GM13976 (cell line): ENCODE data around the gene C2orf68.
"Not testable (repeated sequence)": the region's sequence is repeated elsewhere in the genome, so short reads cannot be mapped to it uniquely, and the experiment has no call there.

Experiments used
- DNase-seq: peaks from one replicate; pipeline ENCODE4 v3.0.0; 2012; ENCODE audit warnings: low spot score
- in situ Hi-C: fragments of 300-500 bp; cut with MboI; formaldehyde crosslinking; loops from one replicate; pipeline ENCODE4 v1.12.0; 2022; ENCODE audit warnings: low sequenced_read_pairs, mixed read lengths, inconsistent platforms; ENCODE audit not compliant: unreplicated experiment
- TF ChIP-seq, protein P1 (sequence below): IDR thresholded peaks from 2 replicates; pipeline ENCODE4 v1.5.1; 2012; ENCODE audit warnings: borderline replicate concordance, mild to moderate bottlenecking; ENCODE audit not compliant: insufficient read depth; ENCODE audit errors: extremely low read depth, missing control alignments, control extremely low read depth

The C2orf68 gene

DNA sequence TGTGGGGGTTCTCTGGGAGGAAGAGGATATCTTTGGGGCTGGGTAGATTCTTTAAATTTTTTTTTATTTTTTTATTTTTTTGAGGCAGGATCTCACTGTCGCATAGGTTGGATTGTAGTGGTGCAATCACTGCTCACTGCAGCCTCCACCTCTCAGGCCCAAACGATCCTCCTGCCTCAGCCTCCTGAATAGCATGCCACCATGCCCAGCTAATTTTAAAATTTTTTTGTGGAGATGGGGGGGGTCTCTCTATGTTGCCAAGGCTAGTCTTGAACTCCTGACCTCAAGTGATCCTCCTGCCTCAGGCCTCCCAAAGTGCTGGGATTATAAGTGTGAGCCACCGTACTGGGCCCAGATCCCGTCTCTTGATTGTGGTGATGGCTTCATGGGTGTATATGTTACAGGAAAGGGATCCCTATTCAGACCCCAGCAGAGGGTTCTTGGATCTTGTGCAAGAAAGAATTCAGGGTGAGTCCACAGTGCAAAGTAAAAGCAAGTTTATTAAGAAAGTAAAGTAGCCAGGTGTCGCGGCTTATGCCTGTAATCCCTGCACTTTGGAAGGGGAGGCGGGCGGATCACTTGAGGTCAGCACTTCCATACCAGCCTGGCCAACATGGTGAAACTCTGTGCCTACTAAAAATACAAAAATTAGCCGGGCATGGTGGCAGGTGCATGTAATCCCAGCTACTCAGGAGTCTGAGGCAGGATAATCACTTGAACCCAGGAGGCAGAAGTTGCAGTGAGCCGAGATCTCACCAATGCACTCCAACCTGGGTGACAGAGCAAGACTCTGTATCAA lies 2.0 kb upstream of the C2orf68 start:
- TF ChIP-seq, protein P1, sequence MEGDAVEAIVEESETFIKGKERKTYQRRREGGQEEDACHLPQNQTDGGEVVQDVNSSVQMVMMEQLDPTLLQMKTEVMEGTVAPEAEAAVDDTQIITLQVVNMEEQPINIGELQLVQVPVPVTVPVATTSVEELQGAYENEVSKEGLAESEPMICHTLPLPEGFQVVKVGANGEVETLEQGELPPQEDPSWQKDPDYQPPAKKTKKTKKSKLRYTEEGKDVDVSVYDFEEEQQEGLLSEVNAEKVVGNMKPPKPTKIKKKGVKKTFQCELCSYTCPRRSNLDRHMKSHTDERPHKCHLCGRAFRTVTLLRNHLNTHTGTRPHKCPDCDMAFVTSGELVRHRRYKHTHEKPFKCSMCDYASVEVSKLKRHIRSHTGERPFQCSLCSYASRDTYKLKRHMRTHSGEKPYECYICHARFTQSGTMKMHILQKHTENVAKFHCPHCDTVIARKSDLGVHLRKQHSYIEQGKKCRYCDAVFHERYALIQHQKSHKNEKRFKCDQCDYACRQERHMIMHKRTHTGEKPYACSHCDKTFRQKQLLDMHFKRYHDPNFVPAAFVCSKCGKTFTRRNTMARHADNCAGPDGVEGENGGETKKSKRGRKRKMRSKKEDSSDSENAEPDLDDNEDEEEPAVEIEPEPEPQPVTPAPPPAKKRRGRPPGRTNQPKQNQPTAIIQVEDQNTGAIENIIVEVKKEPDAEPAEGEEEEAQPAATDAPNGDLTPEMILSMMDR = no peak
- no peak for DNase-seq
- in situ Hi-C loops = no loop called here

DNA sequence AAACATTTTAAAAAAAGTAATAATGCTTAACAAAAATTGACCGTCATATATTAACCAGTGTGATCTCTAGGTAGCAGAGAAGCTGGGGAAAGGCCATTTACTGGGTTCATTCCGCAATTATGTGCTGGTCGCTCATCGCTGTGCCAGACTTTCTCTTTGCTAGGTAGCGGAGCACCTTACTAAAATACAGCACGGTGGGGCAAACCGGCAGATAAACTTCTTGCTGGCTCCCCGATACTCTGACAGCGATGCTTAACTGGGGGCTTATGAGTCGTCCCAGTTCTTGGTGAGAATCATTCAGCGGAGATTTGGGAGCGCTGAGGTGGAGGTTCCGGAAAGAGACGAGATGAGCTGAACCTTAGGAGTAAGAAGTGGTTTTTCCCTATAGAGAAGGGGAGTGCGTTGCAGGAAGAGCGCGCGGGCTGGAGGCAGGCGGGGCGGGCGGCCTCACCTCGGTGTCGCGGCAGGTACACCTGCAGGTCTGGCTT lies 605 bp downstream of the C2orf68 start:
- TF ChIP-seq, protein P1 = no peak
- no peak for DNase-seq
- in situ Hi-C loops = no loop called here

DNA sequence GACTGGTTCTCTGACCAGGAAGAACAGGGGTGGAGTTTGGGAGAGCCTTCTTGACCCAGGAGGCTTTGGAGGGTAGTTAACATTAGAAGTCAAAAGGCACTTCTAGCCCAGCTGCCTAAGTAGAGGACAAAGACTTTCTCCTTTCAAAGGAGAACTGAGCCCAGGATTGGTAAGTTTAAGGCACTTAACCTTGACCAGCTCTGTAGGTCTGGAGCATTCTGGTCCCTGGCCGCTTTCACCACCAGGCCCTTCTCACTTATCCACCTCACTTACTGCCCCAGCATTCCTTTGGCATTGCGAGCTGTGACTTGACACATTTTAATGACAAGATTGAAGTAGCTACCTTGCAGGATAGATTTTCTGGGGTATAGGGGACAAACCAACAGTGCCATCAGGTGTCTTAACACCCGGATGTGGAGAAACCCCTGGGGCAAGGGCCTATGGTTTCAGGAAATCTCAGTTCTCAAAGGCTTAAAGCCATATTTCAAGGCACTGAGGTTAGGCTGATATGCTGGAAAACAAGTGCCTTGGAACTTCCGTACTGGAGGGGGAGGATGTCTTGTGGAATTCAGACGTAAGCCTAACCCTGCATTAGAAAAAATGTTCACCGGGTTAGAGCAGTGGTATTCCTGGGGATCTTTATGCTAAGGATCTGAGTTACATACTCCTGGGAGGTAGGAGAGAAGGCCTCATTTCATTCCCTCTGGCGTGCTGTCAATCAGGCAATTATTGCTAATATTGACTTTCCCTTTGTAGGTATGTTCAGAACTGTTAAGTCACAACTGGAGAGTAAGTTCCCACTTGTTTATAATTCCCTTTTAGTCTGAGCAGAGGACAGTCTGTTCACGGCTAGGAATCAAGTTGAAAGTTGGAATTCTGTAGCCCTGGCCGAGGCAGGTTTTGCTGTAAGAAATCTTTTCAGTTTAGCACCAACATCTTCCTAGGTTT lies 4.3 kb downstream of the C2orf68 start:
- no peak for DNase-seq
- in situ Hi-C loops = no loop called here
- TF ChIP-seq, protein P1 = no peak

DNA sequence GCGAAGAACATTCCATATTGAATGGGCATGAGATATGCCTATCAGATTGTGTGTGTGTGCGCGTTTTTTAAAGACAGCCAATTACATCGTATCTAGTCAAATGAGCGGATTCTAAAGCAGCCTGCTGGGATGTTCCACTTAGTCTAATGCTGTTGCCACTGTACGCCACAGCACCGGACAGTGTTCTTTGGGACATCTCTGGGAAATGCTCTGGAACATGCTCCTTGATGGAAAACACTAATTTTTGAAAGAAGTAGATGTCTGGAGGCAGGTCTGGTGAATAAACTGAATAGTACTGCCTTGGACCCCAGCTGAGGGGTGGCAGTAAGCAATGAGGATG lies 5.8 kb downstream of the C2orf68 start:
- TF ChIP-seq, protein P1 = no peak
- in situ Hi-C loops = no loop called here
- DNase-seq = no peak

DNA sequence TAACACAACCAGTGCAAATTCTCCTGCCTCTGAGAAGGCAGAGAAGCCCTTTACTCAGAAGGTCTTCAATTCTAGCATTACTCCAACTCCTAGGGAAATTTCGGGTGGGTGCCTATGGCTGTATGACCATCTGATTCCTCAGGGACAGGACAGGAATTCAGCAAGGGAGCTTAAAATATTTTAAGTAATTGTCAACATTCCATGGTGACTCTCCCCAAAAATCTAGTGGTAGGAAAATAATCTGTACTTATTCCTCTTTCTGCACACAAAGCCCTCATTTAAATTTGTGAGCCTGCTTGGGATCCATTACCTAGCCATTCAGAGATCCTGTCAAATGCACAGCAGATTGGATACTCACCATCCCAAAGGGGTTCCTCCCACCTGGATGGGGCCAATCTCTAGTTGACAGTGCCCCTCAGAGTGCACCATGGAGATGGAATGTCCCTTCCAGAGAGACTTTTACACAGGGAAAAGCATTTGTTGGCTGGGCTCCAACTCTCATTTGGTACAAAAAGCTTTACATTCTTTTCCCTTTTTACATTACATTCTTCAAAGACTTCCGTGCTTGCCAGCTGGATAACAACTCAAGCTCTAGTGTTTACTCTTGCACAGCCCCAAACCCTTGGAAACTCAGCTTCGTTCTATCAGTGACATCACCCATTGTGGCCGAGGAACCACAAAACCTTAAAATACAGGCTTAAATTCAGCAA lies 6.3 kb downstream of the C2orf68 start:
- in situ Hi-C loops = no loop called here
- TF ChIP-seq, protein P1 = no peak

DNA sequence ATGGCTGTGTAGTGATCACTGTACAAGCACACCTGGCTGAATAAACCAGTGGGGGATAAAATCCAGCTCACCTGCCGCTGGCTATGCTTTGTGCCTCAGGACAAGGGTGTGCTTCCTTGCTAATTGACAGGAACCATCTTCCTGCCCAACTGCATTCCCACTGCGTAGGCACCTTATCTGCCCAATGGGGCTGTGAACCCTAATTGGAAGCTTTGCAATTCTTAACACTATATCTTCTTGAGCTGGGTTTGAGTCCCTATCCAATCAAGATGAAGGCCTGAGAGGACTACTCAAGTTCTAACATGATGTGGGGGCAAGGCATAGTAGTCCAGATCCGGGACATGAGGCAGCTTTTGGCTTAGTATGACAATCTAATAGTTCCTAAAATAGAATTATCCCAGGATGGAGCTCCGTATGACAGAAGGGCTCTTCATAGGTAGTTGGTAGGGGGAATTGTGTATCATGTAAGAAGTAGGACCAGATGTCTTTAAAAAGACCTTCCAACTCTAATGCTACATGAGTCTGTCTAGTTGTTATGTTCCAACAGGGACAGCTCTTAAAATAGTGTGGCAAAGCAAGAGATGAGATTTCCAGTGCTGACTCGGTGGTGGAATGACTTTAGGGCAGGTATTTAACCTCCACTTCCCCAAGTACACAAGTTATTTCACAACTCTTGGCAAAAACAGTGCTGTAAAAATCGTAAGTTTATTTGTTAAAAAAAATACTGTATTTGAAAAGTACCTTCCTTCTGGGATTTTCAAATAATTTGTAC lies 7.1 kb downstream of the C2orf68 start:
- in situ Hi-C loops = no loop called here
- TF ChIP-seq, protein P1 = no peak
- no peak for DNase-seq

More for the DNA sequence above, 6.3 kb downstream of the C2orf68 start:
- no peak for DNase-seq

DNA sequence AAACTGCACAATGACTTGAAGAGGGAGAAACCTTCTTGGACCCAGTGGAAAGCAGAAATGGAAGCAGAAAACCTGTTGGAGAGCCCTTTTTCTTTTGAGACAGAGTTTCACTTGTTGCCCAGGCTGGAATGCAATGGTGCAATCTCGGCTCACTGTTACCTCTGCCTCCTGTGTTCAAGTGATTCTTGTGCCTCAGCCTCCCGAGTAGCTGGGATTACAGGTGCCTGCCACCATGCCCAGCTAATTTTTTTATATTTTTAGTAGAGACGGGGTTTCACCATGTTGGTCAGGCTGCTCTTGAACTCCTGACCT lies 7.8 kb downstream of the C2orf68 start:
- in situ Hi-C loops, DNase-seq: not testable (repeated sequence)
